ENCODE data around the gene COL2A1.
A peak's percentile ranks its signal among the peaks of the same experiment; 100 is the strongest.

COL2A1 gene

DNA sequence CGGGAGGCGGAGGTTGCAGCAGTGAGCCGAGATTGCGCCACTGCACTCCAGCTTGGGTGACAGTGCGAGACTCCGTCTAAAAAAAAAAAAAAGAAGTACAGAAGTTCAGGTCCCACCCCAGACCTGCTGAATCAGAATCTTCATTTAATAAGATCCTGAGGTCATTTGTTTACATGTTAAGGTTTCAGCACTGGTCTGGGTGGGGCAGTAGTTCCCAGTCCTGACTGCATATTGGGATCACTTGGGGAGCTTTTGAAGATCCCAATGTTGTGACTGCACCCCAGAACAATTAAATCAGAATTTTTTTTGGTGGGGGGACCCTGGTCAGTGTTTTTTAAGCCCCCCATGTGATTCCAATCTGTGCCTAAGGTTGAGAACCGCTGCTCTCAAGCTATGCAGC is 11.7 kb upstream of the COL2A1 start:
- Histone ChIP-seq H3K4me3 (ENCODE audit: low read length) (no peak overlapping the region), H2AFZ (ENCODE audit: low read depth, low read length) (no peak overlapping the region), H3K27me3 (ENCODE audit: insufficient read depth, low read length) (peaks cover 4% of the 10 kb centered on the region), H3K9me3 (ENCODE audit: low read length) (no peaks in the 10 kb centered on the region), H3K4me1 (ENCODE audit: insufficient read depth, low read length) (peaks cover 8% of the 10 kb centered on the region), H3K36me3 (ENCODE audit: insufficient read depth, low read length) (no peaks in the 10 kb centered on the region)

DNA sequence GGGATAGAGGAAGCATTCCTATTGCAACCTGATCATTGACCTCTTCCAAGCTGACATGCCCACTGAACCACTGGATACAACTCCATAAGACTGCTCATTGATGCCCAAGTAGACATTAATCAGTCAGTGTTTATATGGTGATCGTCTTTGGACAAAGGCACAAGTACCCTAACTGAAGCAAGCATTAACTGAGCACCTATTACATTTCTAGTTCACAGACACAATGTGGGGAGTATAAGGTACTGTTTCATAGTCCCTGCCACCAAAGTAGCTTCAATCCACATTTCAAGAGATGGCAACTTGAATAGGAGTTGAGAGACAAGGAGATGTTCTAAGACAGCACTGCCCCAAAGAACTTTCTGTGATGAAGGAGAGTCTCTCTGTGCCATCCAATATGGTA is 10.9 kb upstream of the COL2A1 start:
- H3K27me3 ChIP-seq (ENCODE audit: insufficient read depth, low read length) = peaks cover 4% of the 10 kb centered on the region

DNA sequence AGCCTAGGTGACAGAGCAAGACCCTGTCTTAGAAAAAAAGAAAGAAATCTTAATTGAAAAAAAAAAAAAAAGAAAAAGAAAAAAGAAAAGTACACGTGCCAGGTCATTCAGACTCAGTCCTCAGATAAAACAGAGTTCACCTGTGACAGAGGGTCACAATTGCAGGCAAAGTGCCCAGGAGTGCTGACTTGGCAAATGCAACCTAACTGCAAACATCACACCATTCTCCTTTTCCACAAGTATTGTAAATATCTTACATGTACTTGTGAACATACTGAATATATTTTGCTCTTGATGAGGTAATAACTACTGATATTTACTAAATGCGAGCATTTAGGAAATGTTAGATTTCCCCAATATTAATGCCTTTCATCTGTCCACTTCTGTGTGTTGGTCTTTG is 9.0 kb upstream of the COL2A1 start:
- Histone ChIP-seq H3K4me3 (ENCODE audit: low read length) (no peak overlapping the region), H3K27me3 (ENCODE audit: insufficient read depth, low read length) (peaks cover 4% of the 10 kb centered on the region), H2AFZ (ENCODE audit: low read depth, low read length) (no peak overlapping the region), H3K9me3 (ENCODE audit: low read length) (no peaks in the 10 kb centered on the region), H3K4me1 (ENCODE audit: insufficient read depth, low read length) (peaks cover 8% of the 10 kb centered on the region), H3K36me3 (ENCODE audit: insufficient read depth, low read length) (no peaks in the 10 kb centered on the region)

More for the DNA sequence above, 10.9 kb upstream of the COL2A1 start:
- H3K36me3 ChIP-seq (ENCODE audit: insufficient read depth, low read length) = no peaks in the 10 kb centered on the region
- peaks cover 8% of the 10 kb centered on the region for H3K4me1 ChIP-seq (ENCODE audit: insufficient read depth, low read length)
- H2AFZ ChIP-seq (ENCODE audit: low read depth, low read length) = no peak overlapping the region
- no peaks in the 10 kb centered on the region for H3K9me3 ChIP-seq (ENCODE audit: low read length)
- no peak overlapping the region for H3K4me3 ChIP-seq (ENCODE audit: low read length)

DNA sequence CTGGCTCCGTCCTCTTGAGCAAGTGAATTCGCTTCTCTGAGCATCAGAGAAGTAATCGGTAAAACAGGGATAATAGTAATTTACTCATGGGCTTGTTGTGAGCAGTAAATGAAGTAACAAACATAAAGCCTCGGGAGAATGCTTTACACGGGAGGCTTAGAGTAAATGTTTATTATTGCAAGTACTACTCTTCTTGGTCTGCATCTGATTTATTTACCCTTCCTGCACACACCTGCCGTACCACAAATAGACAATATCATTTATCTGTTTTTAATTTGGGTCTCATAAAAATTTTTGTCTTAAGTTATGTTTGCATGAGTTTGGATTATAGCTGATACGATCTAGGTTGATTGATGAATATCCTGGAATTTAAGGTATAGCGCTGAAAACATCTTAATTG is 7.8 kb upstream of the COL2A1 start:
- H3K4me3 ChIP-seq (ENCODE audit: low read length) = no peak overlapping the region
- H3K9me3 ChIP-seq (ENCODE audit: low read length) = no peaks in the 10 kb centered on the region
- peaks cover 4% of the 10 kb centered on the region for H3K27me3 ChIP-seq (ENCODE audit: insufficient read depth, low read length)
- peaks cover 7% of the 10 kb centered on the region for H3K4me1 ChIP-seq (ENCODE audit: insufficient read depth, low read length)
- H3K36me3 ChIP-seq (ENCODE audit: insufficient read depth, low read length) = no peaks in the 10 kb centered on the region
- no peak overlapping the region for H2AFZ ChIP-seq (ENCODE audit: low read depth, low read length)

DNA sequence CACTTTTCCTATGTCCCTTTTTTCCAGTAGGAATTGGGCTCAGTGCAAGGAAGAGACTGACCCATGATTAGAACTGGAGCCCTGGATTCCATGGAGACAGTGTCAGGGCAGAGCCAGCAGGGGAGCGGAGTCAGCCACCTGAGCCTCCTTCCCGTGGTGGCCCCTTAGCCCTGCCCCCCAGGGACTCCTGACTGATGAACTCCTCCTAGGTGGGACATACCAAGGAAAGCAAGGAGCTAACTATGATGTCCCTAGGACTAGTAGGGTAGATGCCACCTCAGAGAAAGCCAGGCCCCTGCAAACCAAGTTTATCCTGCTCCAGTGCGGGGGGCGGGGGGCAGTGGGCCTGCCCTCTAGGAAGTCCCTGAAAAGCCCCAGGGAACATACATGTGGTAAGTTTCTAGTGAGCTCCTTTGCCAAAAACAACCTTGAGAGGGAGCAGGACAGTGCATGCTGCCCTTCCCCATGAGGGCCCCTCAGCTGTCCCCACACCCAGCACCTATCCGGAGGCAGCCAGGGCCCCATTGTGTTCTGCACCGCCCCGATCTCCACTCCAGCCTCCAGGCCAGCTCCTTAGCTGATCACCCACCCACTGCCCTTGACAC is 6.2 kb upstream of the COL2A1 start:
- H3K36me3 ChIP-seq (ENCODE audit: insufficient read depth, low read length) = no peaks in the 10 kb centered on the region
- H3K27me3 ChIP-seq (ENCODE audit: insufficient read depth, low read length) = peaks cover 4% of the 10 kb centered on the region
- no peak overlapping the region for H2AFZ ChIP-seq (ENCODE audit: low read depth, low read length)
- no peak overlapping the region for H3K4me3 ChIP-seq (ENCODE audit: low read length)
- H3K9me3 ChIP-seq (ENCODE audit: low read length) = no peaks in the 10 kb centered on the region
- peaks cover under 1% of the 10 kb centered on the region for H3K4me1 ChIP-seq (ENCODE audit: insufficient read depth, low read length)

DNA sequence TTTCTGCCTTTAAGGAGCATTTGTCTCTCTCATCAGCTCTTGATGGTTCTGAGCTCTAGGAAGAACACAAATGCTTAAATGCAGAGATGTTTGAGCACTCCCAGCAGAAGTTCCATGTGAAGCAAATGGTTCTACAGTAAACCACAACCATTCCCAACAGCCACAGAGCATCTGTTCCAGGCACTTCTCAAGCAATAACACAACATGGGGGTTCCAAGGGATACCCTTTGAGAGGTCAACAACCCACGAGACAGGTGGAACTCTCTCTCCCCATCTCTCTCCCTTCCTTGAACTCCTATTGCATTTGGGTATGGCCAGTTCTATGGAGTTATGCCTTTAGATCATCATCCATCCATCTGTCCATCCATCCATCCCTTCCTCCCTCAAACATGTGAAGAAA is 5.2 kb upstream of the COL2A1 start:
- Histone ChIP-seq H3K4me1 (ENCODE audit: insufficient read depth, low read length) (peaks cover 8% of the 10 kb centered on the region), H3K9me3 (ENCODE audit: low read length) (no peaks in the 10 kb centered on the region), H3K4me3 (ENCODE audit: low read length) (no peak overlapping the region), H3K36me3 (ENCODE audit: insufficient read depth, low read length) (no peaks in the 10 kb centered on the region), H2AFZ (ENCODE audit: low read depth, low read length) (no peak overlapping the region), H3K27me3 (ENCODE audit: insufficient read depth, low read length) (peaks cover 3% of the 10 kb centered on the region)

DNA sequence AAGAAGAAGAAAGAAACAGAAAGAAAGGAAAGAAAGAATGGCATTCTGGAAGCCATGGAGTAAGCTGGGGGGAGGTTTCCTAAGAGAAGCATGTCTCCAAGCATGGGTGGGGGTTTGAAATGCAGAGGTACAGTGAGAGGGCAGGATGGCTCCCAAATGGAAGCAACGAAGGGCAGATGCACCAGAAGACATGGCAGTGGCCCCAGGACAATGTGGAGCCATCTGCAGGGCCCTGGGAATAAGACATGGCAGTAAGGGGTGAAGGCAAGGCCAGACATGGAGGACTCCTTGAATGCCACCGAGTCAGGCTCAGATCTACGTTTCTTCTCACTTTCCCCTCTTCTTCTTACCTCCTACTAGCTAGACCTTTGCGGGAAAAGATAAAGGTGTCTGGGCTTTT is 4.7 kb upstream of the COL2A1 start:
- no peak overlapping the region for H3K4me3 ChIP-seq (ENCODE audit: low read length)
- H2AFZ ChIP-seq (ENCODE audit: low read depth, low read length) = no peak overlapping the region
- no peaks in the 10 kb centered on the region for H3K36me3 ChIP-seq (ENCODE audit: insufficient read depth, low read length)
- H3K4me1 ChIP-seq (ENCODE audit: insufficient read depth, low read length) = peaks cover 9% of the 10 kb centered on the region
- H3K27me3 ChIP-seq (ENCODE audit: insufficient read depth, low read length) = no peaks in the 10 kb centered on the region
- no peaks in the 10 kb centered on the region for H3K9me3 ChIP-seq (ENCODE audit: low read length)

DNA sequence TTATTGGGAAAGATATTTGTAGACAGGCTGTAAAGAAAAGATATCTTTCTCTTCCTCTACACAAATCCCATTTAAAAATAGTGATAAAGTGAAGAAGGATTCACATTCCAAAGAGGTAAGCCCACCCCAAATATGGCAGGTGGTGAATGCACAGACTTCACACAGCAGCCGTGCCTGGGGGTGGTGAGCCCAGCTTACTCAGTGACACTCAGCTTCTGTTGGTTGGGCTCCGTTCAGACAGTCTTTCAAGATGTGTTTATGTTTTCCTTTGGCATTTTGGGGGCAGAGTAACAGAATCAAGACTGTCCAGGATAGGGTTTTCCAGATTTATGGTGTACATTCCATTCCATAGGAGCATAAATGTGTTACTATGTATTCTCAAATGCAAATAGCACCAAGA is 4.1 kb upstream of the COL2A1 start:
- Histone ChIP-seq H3K9me3 (ENCODE audit: low read length) (no peaks in the 10 kb centered on the region), H2AFZ (ENCODE audit: low read depth, low read length) (no peak overlapping the region), H3K36me3 (ENCODE audit: insufficient read depth, low read length) (no peaks in the 10 kb centered on the region), H3K4me3 (ENCODE audit: low read length) (no peak overlapping the region), H3K4me1 (ENCODE audit: insufficient read depth, low read length) (peaks cover 15% of the 10 kb centered on the region), H3K27me3 (ENCODE audit: insufficient read depth, low read length) (no peaks in the 10 kb centered on the region)

DNA sequence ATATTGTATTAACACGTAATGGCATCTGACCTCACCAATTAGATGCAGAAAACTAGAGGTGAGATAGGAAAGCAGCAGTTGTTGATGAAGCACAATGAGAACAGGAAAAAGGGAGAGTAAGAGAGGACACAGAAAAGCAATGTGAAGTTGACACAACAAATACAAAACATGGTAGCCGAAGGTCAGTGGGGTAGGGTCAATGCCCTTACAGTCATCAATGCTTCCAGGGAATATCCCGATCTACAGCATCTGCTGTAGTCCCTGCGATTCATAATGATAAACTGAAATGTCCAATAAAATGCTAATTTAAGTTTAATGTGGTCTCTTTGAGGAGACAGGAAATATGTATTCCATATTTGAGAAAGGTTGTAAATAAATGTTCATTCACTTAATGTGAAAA is 2.9 kb upstream of the COL2A1 start:
- Histone ChIP-seq H3K4me3 (ENCODE audit: low read length) (no peak overlapping the region), H2AFZ (ENCODE audit: low read depth, low read length) (no peak overlapping the region), H3K36me3 (ENCODE audit: insufficient read depth, low read length) (no peaks in the 10 kb centered on the region), H3K4me1 (ENCODE audit: insufficient read depth, low read length) (peaks cover 25% of the 10 kb centered on the region), H3K27me3 (ENCODE audit: insufficient read depth, low read length) (no peaks in the 10 kb centered on the region), H3K9me3 (ENCODE audit: low read length) (no peaks in the 10 kb centered on the region)

DNA sequence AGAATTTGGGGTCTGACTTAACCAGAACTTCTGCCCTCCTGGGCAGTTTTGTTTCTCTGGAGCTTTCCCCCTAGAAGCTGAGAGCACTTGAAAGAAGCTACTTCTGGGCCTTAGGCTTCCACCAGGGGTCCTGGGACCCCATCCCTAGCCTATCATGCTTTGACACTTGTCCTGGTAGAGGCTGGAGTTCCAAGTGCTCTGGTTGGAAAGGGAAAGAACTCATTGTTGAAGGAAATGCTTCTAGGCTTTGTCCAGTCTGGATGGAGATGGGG is 1.4 kb upstream of the COL2A1 start:
- no peaks in the 10 kb centered on the region for H3K36me3 ChIP-seq (ENCODE audit: insufficient read depth, low read length)
- H3K9me3 ChIP-seq (ENCODE audit: low read length) = no peaks in the 10 kb centered on the region
- no peak overlapping the region for H3K4me3 ChIP-seq (ENCODE audit: low read length)
- no peaks in the 10 kb centered on the region for H3K27me3 ChIP-seq (ENCODE audit: insufficient read depth, low read length)
- peaks cover 35% of the 10 kb centered on the region for H3K4me1 ChIP-seq (ENCODE audit: insufficient read depth, low read length)
- H2AFZ ChIP-seq (ENCODE audit: low read depth, low read length) = no peak overlapping the region

DNA sequence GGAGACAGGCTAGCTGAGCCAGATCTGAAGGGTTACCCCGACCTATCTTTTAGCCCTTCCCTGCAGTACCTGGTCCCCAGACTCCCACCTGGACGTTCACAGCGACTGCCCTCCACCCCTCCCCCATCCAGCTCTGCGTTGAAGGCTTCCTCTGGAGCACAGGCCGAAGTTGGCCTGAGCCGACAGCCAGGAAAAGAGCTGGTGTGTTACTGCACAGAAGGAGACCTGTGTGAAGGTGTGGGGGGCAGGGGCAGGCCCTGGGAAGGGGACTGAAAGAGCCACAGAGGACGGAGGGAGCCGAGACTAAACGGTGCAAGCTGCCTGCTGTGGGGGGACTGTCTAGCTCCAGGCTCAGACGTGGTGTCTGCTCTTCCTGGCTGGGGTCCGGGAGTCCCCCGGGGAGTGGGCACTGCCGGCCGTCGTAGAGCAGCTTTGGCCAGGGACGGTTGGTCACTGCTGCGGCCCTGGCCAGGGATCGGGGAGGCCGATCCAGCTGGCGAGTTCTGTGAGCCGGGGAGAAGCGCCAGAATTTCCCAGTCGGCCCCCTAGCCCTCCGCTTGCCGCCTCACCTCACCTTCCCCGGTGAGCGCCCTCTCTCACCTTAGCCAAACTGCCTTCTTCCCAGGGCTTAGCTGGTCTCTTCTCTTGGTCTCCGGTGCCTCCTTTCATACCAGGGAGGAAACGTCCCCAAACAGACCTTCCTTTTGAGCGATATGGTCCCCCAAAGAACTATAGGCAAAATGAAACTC is 899 bp upstream of the COL2A1 start:
- Histone ChIP-seq H3K4me3 (ENCODE audit: low read length) (peak overlapping the region; percentile 65), H2AFZ (ENCODE audit: low read depth, low read length) (peak overlapping the region; percentile 88), H3K36me3 (ENCODE audit: insufficient read depth, low read length) (no peaks in the 10 kb centered on the region), H3K27me3 (ENCODE audit: insufficient read depth, low read length) (no peaks in the 10 kb centered on the region), H3K9me3 (ENCODE audit: low read length) (no peaks in the 10 kb centered on the region), H3K4me1 (ENCODE audit: insufficient read depth, low read length) (peaks cover 36% of the 10 kb centered on the region)

DNA sequence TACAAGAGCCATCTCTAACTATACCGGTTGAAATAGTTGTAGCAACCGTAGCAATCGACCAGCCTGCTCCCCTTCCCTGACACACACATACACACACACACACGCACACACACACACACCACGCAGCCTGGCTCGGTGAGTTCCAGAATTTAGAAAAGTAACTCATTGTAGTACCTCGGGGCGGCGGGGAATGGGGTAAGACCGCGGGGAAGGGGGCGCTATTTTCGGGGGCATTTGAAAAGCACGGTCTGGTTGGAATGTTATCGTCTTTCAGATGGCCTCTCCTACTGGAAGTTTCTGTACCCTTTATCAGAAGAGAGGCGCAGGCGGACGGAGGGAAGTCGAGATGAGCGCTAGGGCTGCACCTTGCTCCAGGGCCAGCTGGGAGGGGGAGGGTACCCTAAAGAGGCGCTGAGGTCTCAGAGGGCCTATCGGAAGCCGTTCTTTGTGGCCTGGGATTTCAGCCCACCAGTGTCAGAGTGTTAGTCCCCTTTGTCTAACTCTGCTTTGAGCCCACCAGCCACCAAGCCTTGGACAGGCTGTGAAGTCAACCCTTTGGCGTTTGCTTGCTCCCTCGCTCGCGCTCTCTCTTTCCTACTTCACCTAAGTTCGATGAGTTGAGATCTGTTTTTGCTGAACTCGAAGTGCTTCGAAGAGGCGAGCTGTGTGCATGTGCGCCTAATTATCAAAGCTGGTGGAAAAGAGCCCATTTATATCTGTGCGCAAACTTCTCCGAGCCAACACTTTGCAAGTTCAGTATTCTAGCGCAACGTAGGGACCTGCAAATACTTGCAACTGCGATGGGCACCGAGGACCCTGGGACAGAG is 837 bp downstream of the COL2A1 start:
- H3K27me3 ChIP-seq (ENCODE audit: insufficient read depth, low read length) = no peaks in the 10 kb centered on the region
- no peaks in the 10 kb centered on the region for H3K9me3 ChIP-seq (ENCODE audit: low read length)
- H3K4me3 ChIP-seq (ENCODE audit: low read length) = peak overlapping the region; percentile 65
- H3K4me1 ChIP-seq (ENCODE audit: insufficient read depth, low read length) = peaks cover 36% of the 10 kb centered on the region
- H3K36me3 ChIP-seq (ENCODE audit: insufficient read depth, low read length) = no peaks in the 10 kb centered on the region
- peak overlapping the region; percentile 88 for H2AFZ ChIP-seq (ENCODE audit: low read depth, low read length)

DNA sequence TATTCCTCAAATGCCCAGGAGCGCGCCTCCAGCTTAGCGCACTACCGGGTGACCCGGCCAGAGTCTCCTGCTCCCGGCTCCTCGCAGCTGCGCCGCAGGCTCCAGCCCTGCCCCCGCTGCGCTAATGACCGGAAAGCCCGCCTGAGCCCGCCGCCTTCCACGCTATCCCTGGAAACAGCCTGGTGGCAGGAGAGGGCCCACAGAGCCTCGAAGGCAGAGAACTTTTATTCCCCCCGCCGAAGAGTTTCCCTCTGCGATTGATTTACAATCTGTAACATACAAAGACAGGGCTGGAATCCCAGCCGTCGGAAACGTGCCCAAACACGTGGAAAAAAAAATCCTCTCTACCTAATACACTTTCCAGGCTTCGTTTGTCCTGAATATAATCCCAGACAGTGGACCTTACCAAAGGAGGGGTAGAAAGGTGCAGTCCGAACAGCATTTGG is 1.5 kb downstream of the COL2A1 start:
- Histone ChIP-seq H3K36me3 (ENCODE audit: insufficient read depth, low read length) (peaks cover 2% of the 10 kb centered on the region), H3K27me3 (ENCODE audit: insufficient read depth, low read length) (no peaks in the 10 kb centered on the region), H3K4me1 (ENCODE audit: insufficient read depth, low read length) (peaks cover 36% of the 10 kb centered on the region), H3K4me3 (ENCODE audit: low read length) (peak overlapping the region; percentile 65), H3K9me3 (ENCODE audit: low read length) (no peaks in the 10 kb centered on the region), H2AFZ (ENCODE audit: low read depth, low read length) (peak overlapping the region; percentile 21)
